ENCODE data around the gene SSBP4. TPM values are rescaled to one million over a fixed set of nuclear protein-coding genes. Genes with fewer than 3 reads are reported as not detected.

SSBP4 gene
- total RNA-seq, 2 donors from 2014 or later = 71.5 to 120 TPM

GRCh38 chr19:18433015-18433691 is 14.0 kb downstream of the SSBP4 start:
- no peak for TF ChIP-seq POLR2A (IDR thresholded peaks at IDR 0.05)
- no peak for TF ChIP-seq POLR2AphosphoS5 (IDR thresholded peaks at IDR 0.05)
- TF ChIP-seq, protein P1, sequence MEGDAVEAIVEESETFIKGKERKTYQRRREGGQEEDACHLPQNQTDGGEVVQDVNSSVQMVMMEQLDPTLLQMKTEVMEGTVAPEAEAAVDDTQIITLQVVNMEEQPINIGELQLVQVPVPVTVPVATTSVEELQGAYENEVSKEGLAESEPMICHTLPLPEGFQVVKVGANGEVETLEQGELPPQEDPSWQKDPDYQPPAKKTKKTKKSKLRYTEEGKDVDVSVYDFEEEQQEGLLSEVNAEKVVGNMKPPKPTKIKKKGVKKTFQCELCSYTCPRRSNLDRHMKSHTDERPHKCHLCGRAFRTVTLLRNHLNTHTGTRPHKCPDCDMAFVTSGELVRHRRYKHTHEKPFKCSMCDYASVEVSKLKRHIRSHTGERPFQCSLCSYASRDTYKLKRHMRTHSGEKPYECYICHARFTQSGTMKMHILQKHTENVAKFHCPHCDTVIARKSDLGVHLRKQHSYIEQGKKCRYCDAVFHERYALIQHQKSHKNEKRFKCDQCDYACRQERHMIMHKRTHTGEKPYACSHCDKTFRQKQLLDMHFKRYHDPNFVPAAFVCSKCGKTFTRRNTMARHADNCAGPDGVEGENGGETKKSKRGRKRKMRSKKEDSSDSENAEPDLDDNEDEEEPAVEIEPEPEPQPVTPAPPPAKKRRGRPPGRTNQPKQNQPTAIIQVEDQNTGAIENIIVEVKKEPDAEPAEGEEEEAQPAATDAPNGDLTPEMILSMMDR (IDR thresholded peaks at IDR 0.05) = no peak
- 17% methylated on average over 19 of the region's 59 CpGs for WGBS
- H3K36me3 ChIP-seq = no peaks in the 10 kb centered on the region
- peak overlapping the region; percentile 71 to 73 for H3K27ac ChIP-seq
- no peaks in the 10 kb centered on the region for H3K27me3 ChIP-seq (replicated peaks; ENCODE audit: insufficient read depth)
- H3K4me3 ChIP-seq = peak overlapping the region; percentile 43 to 47
- H3K9me3 ChIP-seq = no peaks in the 10 kb centered on the region
- no peak for DNase-seq (ENCODE audit: low spot score)
- peaks cover 2% of the 10 kb centered on the region for H3K4me1 ChIP-seq (replicated peaks)
- intact Hi-C loops (cut with DNase I) = no loop called here

DNA sequence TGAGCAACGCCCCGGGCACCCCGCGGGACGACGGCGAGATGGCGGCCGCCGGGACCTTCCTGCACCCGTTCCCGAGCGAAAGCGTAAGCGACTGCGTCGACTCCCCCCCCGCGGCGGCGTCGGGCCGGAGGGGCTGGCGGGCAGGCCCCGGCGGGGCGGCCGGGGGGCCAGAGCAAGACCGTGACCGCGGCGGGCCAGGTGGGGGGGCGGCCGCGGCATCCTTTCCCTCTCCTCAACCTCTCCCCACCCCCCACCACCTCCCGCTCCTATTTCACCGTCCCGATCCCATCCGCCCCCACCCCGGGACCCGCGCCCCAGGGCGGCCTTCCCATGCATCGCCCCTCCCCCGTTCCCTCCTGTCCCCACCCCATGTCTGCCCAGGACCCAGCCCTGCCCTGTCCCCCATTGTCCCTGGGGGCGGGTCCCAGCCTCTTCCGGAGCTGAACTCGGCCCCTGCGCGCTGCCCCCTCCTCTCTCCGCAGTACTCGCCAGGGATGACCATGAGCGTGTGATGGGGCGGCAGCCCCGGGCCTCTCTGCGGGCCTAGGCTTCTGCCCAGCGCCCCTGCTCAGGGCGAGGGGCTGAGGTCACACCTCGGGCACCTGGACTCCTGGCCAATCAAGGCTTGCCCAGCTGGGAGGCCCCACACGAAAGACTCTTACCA is 14.7 kb downstream of the SSBP4 start:
- no peaks in the 10 kb centered on the region for H3K36me3 ChIP-seq
- intact Hi-C loops (cut with DNase I) = no loop called here
- peaks cover 2% of the 10 kb centered on the region for H3K4me1 ChIP-seq (replicated peaks)
- 10% methylated on average over 21 of the region's 60 CpGs for WGBS
- TF ChIP-seq POLR2AphosphoS5 (IDR thresholded peaks at IDR 0.05) (no peak), POLR2A (IDR thresholded peaks at IDR 0.05) (no peak)
- TF ChIP-seq, protein P1 (IDR thresholded peaks at IDR 0.05) = no peak
- no peaks in the 10 kb centered on the region for H3K27me3 ChIP-seq (replicated peaks; ENCODE audit: insufficient read depth)
- H3K9me3 ChIP-seq = no peaks in the 10 kb centered on the region
- no peak for DNase-seq (ENCODE audit: low spot score)
- H3K4me3 ChIP-seq = peak overlapping the region; percentile 43 to 47
- peak overlapping the region; percentile 71 to 73 for H3K27ac ChIP-seq

- Histone ChIP-seq H3K27me3 (replicated peaks; ENCODE audit: insufficient read depth) (no peaks in the 10 kb centered on the region), H3K36me3 (no peaks in the 10 kb centered on the region), H3K4me1 (replicated peaks) (peaks cover 2% of the 10 kb centered on the region), H3K4me3 (peak overlapping the region in 1 of 2 donors; percentile 43), H3K9me3 (no peaks in the 10 kb centered on the region), H3K27ac (peak overlapping the region; percentile 71 to 73)
- TF ChIP-seq POLR2A (IDR thresholded peaks at IDR 0.05) = no peak
- no peak for TF ChIP-seq POLR2AphosphoS5 (IDR thresholded peaks at IDR 0.05)
- TF ChIP-seq, protein P1 (IDR thresholded peaks at IDR 0.05) = no peak
- intact Hi-C loops (cut with DNase I) = no loop called here
- DNase-seq (ENCODE audit: low spot score) = no peak
- 73% methylated on average over 18 of the region's 21 CpGs for WGBS
Measured at GRCh38 chr19:18434411-18435175, 15.4 kb downstream of the SSBP4 start.

GRCh38 chr19:18435178-18435841 is 16.1 kb downstream of the SSBP4 start:
- intact Hi-C loops (cut with DNase I) = no loop called here
- no peaks in the 10 kb centered on the region for H3K9me3 ChIP-seq
- H3K36me3 ChIP-seq = no peaks in the 10 kb centered on the region
- no peak overlapping the region for H3K4me3 ChIP-seq
- H3K4me1 ChIP-seq (replicated peaks) = peaks cover 2% of the 10 kb centered on the region
- no peak for DNase-seq (ENCODE audit: low spot score)
- 93% methylated on average over 49 of the region's 49 CpGs for WGBS
- no peak overlapping the region for H3K27ac ChIP-seq
- TF ChIP-seq POLR2AphosphoS5 (IDR thresholded peaks at IDR 0.05) = no peak
- TF ChIP-seq, protein P1 (IDR thresholded peaks at IDR 0.05) = no peak
- no peak for TF ChIP-seq POLR2A (IDR thresholded peaks at IDR 0.05)
- H3K27me3 ChIP-seq (replicated peaks; ENCODE audit: insufficient read depth) = no peaks in the 10 kb centered on the region
